Measurements from ENCODE around the gene MPPED1.

MPPED1 gene

GRCh38 chr22:43541462-43542407 lies 129.9 kb downstream of the MPPED1 start:
- H3K79me2 ChIP-seq (ENCODE audit: insufficient read depth, low read length), result no peaks in the 10 kb centered on the region
- ATAC-seq (ENCODE audit: insufficient read depth, low read depth), result no peak
- no peak overlapping the region for H3K9ac ChIP-seq (ENCODE audit: low read depth, low read length)

DNA sequence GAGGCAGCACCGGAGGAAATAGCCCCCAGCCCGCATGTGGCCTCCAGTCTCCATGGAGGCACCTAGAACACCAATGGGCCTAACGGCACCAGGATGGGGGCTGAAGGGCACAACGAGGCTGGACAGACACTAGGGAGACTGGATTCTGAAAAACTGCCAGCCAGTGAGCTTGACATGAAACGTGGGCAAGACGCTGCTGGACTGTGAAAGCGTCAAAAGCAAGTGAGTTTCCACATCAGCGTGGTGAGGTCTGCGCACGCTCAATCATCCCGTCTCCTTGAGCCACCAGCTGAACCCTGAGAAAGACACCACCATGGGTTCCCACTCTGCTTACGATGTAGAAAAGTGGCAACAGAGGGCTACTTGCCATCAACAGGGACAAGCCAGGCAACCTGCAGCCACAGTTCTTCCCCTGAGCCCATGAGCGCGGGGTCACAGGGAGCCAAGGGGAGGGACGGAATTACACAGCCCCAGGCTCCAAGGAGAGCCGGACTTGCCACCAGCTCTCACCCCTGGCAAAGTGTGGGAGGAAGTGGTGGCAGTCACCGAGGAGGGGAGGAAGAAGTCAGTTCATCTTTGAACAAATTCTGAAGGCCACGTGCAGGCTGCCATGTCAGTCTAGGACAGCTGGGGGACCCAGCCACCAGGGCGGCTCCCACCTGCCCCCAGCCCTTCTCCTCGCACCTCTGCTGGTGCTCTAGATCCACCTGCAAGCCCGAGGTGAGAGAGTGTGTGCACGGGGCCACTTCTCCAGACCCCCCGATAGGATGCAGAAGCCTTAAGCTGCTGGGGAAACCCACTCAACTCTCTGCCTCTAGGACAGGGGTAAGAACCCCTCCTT lies 131.1 kb downstream of the MPPED1 start:
- TF ChIP-seq EZH2 (IDR thresholded peaks at IDR 0.05; ENCODE audit: borderline replicate concordance, low read depth, low read length, severe bottlenecking) (no peak), CTCF (IDR thresholded peaks at IDR 0.05; ENCODE audit: borderline replicate concordance, extremely low read depth, low read length, poor library complexity, severe bottlenecking) (no peak)
- H3K36me3 ChIP-seq (ENCODE audit: insufficient read depth, low read length), result no peaks in the 10 kb centered on the region
- H3K27ac ChIP-seq (ENCODE audit: low read length), result no peak overlapping the region
- H2AFZ ChIP-seq (ENCODE audit: low read depth, low read length), result no peak overlapping the region
- DNase-seq, result no peak
- ATAC-seq (ENCODE audit: insufficient read depth, low read depth), result no peak
- H3K79me2 ChIP-seq (ENCODE audit: insufficient read depth, low read length), result no peaks in the 10 kb centered on the region
- no peaks in the 10 kb centered on the region for H3K9me3 ChIP-seq (ENCODE audit: insufficient read depth, low read length, severe bottlenecking)
- no peaks in the 10 kb centered on the region; the same call in 1 of the 2 replicates for H4K20me1 ChIP-seq (ENCODE audit: insufficient read depth, low read length)
- no peak overlapping the region for H3K4me3 ChIP-seq (ENCODE audit: low read depth in 1 of 2, low read length in 2 of 2)
- no peaks in the 10 kb centered on the region for H3K4me1 ChIP-seq (ENCODE audit: insufficient read depth, low read length)
- H3K4me2 ChIP-seq (ENCODE audit: insufficient read depth, low read length), result no peak overlapping the region
- H3K9ac ChIP-seq (ENCODE audit: low read depth, low read length), result no peak overlapping the region
- peaks cover 4% of the 10 kb centered on the region for H3K27me3 ChIP-seq (ENCODE audit: insufficient read depth, low read length, poor library complexity)

More at GRCh38 chr22:43541462-43542407, 129.9 kb downstream of the MPPED1 start:
- no peaks in the 10 kb centered on the region; the same call in 1 of the 2 replicates for H4K20me1 ChIP-seq (ENCODE audit: insufficient read depth, low read length)
- H3K27me3 ChIP-seq (ENCODE audit: insufficient read depth, low read length, poor library complexity), result peaks cover 4% of the 10 kb centered on the region
- no peaks in the 10 kb centered on the region for H3K4me1 ChIP-seq (ENCODE audit: insufficient read depth, low read length)
- no peaks in the 10 kb centered on the region for H3K9me3 ChIP-seq (ENCODE audit: insufficient read depth, low read length, severe bottlenecking)
- H3K36me3 ChIP-seq (ENCODE audit: insufficient read depth, low read length), result no peaks in the 10 kb centered on the region
- TF ChIP-seq EZH2 (IDR thresholded peaks at IDR 0.05; ENCODE audit: borderline replicate concordance, low read depth, low read length, severe bottlenecking), result no peak
- no peak for TF ChIP-seq CTCF (IDR thresholded peaks at IDR 0.05; ENCODE audit: borderline replicate concordance, extremely low read depth, low read length, poor library complexity, severe bottlenecking)
- H3K27ac ChIP-seq (ENCODE audit: low read length), result no peak overlapping the region
- H3K4me2 ChIP-seq (ENCODE audit: insufficient read depth, low read length), result no peak overlapping the region
- H2AFZ ChIP-seq (ENCODE audit: low read depth, low read length), result no peak overlapping the region
- H3K4me3 ChIP-seq (ENCODE audit: low read depth in 1 of 2, low read length in 2 of 2), result no peak overlapping the region
- no peak for DNase-seq

DNA sequence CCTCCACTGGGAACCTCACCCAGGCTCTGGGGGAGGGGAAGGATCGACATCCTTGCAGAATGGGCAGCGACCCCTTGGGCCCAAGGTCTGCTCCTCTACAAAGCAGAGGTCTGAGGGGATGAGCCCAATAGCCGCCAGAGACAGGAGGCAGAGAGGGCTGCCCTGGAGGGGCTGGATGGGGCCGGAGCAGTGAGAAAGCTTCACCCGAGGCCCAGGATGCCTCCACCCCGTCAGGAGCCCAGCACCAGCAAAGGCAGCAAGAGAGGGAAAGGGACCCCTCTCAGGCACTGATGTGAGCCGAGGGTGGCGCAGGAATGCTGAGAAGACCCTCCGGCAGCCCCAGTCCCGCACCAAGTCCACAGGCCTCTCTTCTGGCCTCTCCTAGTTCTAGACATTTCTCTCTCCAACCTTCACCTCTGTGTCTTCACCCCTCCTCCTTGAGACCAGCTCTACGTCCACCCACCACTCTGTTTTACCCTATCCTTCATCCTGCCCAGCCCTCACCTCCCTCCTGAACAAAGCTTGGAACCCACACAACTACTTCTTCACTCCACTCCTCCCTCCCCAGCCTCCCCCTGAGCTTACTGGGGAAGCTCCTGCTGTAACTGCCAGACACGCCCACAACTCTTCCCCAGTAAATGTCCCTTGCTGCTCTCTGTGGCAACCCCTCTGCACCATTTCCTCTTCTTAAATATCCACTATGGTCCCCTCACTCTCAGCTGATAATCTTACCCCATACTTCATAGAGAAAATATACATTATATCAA lies 131.9 kb downstream of the MPPED1 start:
- Histone ChIP-seq H3K4me1 (ENCODE audit: insufficient read depth, low read length) (no peaks in the 10 kb centered on the region), H2AFZ (ENCODE audit: low read depth, low read length) (no peak overlapping the region), H3K4me3 (ENCODE audit: low read depth in 1 of 2, low read length in 2 of 2) (no peak overlapping the region), H3K27ac (ENCODE audit: low read length) (no peak overlapping the region), H3K4me2 (ENCODE audit: insufficient read depth, low read length) (no peak overlapping the region), H3K9me3 (ENCODE audit: insufficient read depth, low read length, severe bottlenecking) (no peaks in the 10 kb centered on the region), H4K20me1 (ENCODE audit: insufficient read depth, low read length) (no peaks in the 10 kb centered on the region; the same call in 1 of the 2 replicates), H3K27me3 (ENCODE audit: insufficient read depth, low read length, poor library complexity) (peaks cover 4% of the 10 kb centered on the region), H3K9ac (ENCODE audit: low read depth, low read length) (no peak overlapping the region), H3K36me3 (ENCODE audit: insufficient read depth, low read length) (no peaks in the 10 kb centered on the region), H3K79me2 (ENCODE audit: insufficient read depth, low read length) (no peaks in the 10 kb centered on the region)
- DNase-seq, result no peak
- ATAC-seq (ENCODE audit: insufficient read depth, low read depth), result no peak
- TF ChIP-seq EZH2 (IDR thresholded peaks at IDR 0.05; ENCODE audit: borderline replicate concordance, low read depth, low read length, severe bottlenecking) (no peak), CTCF (IDR thresholded peaks at IDR 0.05; ENCODE audit: borderline replicate concordance, extremely low read depth, low read length, poor library complexity, severe bottlenecking) (no peak)
